ENCODE measurements around the gene TRAPPC11. TPM values are rescaled to one million over a fixed set of nuclear protein-coding genes. Genes with fewer than 3 reads are reported as not detected.
"Not testable (repeated sequence)": the region's sequence is repeated elsewhere in the genome, so short reads cannot be mapped to it uniquely, and the experiment has no call there.

The TRAPPC11 gene
- total RNA-seq, 1 donor from 2014 or later: 89.2 TPM

DNA sequence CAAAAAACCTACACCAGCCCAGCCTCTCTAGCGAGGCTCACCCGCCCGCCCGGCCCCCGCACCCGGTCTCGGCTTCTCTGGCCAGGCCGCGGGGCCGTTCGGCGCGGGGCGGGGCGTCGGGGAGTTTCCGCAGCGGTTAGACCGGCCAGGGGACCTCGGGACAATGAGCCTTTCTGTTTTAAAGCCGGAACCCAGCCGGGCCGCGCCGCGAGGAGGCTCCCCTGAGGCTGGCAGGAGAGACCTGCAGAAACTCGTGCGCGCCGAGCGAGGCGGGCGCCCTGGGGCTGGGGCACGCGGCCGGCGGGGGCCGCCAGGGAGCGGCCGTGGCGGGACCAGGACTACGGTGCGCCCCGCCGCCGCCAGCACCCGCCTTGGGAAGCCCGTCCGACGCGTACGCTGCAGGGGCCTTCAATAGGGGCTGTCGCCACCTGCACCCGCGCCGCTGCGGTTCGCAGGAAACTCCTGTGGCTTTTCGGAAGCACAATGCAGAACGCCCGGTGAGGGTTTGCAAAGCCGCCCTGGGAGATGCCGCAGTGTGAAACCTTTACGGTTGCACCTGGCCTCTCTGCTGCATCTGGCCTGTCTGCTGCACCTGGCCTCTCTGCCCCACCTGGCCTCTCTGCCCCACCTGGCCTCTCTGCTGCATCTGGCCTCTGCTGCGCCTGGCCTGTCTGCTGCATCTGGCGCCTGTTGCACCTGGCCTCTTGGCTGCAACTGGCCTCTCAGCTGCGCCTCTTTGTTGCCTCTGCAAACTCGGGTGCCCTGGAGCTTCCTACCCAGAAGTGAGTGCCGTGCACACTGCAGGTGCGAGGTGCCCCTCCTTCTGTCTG, 63.9 kb downstream of the TRAPPC11 start:
- no peak for DNase-seq

DNA sequence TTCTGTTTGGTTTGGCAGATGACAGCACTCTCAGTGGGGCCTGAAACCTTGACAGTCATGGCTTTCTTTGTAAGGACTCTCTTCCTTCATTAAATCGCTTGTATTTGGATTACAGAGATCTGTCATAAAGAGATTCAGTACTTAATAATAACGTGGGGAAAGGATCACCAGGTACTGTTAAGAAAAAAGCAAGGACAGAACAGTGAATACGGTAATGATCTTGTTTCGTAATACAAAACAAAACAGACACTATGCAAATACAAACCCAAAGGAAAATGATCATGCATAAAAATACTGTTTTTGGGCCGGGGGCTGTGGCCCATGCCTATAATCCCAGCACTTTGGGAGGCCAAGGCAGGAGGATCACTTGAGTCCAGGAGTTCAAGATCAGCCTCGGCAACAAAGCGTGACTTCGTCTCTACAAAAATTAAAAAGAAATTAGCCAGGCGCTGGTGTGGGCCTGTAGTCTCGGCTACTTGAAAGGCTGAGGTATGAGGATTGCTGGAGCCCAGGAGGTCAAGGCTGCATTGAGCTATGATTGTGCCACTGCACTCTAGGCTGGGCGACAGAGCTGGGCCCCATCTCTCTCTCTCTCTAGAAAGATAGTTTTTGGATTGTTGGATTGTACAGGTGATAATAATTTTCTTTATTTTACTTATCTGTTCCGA, 64.6 kb downstream of the TRAPPC11 start:
- no peak for DNase-seq

GRCh38 chr4:183725585-183725984, 66.5 kb downstream of the TRAPPC11 start:
- DNase-seq: not testable (repeated sequence)

GRCh38 chr4:183727482-183727881, 68.4 kb downstream of the TRAPPC11 start:
- no peak for DNase-seq

- DNase-seq: no peak
These were observed 69.4 kb downstream of the TRAPPC11 start for GRCh38 chr4:183728223-183729068.

- no peak for DNase-seq
These were observed 69.9 kb downstream of the TRAPPC11 start for GRCh38 chr4:183729069-183729406.

GRCh38 chr4:183729430-183730328, 70.6 kb downstream of the TRAPPC11 start:
- DNase-seq: no peak

- DNase-seq: no peak
These were observed 73.2 kb downstream of the TRAPPC11 start for GRCh38 chr4:183732296-183732695.

DNA sequence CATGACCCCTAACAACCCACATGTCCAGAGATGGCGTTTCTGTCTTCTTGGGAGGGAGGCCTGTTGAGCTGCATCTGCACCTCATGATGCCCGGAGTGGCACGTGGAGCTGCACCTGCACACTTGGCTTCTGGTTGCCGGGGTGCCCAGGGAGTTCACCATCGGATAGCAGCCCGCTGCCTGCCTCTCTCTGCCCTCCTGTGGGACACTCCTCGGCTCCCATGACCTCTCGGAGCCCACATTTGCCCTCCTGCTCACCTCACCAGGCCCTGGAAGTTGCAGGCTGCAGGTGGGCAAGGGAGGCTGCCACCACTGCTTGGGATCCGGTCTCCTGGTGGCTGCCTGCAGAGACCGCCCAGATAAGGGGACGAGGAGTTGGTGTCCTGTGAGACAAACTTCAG, 74.1 kb downstream of the TRAPPC11 start:
- no peak for DNase-seq

DNA sequence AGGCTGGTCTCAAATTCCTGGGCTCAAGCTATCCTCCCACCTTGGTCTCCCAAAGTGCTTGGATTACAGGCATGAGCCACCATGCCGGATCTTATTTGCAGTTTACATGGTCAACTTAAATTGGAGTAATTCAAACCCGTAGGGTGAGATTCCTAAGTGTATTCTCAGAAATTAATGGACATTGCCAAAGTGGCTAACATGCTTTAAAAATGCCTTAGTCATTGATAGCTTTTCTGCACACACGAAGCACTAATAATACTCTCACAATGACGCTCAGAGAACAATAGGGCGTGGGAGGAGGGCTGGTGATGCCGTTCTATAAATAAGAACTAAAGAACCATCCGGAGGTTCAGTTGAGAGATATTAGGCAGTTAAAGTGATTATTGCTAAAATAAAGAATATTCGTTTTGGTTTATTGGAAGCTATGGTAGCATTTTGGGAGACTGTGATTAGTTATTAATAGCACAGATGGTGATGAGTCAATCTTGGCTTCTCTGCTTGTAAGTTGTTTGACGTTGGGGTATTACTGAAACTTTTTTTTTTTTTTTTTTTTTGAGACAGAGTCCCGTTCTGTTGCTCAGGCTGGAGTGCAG, 79.1 kb downstream of the TRAPPC11 start:
- DNase-seq: no peak

GRCh38 chr4:183738961-183739360, 79.9 kb downstream of the TRAPPC11 start:
- no peak for DNase-seq

GRCh38 chr4:183746305-183747229, 87.5 kb downstream of the TRAPPC11 start:
- DNase-seq: no peak

DNA sequence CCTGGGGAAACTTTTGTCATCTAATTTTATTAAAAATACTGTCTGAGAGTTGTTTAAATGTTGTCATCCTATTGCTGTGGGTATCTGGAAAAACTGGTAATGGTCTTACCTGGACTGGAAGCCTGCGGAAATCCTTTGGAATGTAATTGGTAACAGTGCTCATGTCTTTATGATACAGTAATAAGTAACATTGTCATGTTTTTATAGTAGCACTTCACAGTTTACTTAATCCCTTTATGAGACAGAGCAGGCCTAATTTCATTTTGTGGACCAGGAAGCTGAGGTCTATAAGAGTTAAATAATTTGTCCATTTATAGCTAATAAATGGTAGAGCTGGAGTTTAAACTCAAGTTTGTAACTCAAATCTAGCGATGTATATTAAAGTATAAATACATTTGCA, 88.3 kb downstream of the TRAPPC11 start:
- no peak for DNase-seq

GRCh38 chr4:183747931-183748670, 89.0 kb downstream of the TRAPPC11 start:
- DNase-seq: no peak

DNA sequence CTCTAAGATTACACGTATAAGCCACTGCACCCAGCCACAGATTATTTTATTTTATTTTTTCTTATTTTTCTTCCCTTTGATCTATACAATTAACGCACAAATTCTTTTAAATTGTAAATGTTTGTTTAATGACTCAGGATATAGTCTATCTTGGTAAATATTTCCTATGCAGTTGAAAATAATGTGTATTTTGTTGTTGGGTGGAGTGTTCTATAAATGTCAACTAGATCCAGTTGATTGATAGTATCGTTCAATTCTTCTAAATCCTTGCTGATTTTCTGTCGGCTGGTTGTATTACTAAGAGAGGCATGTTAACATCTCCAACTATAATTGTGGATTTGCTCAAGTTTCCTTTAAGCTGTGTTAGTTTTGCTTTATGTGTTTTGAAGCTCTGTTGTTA, 92.0 kb downstream of the TRAPPC11 start:
- no peak for DNase-seq

- no peak for DNase-seq
These were observed 96.5 kb downstream of the TRAPPC11 start for GRCh38 chr4:183755596-183755995.

- no peak for DNase-seq
These were observed 98.0 kb downstream of the TRAPPC11 start for GRCh38 chr4:183757060-183757459.

DNA sequence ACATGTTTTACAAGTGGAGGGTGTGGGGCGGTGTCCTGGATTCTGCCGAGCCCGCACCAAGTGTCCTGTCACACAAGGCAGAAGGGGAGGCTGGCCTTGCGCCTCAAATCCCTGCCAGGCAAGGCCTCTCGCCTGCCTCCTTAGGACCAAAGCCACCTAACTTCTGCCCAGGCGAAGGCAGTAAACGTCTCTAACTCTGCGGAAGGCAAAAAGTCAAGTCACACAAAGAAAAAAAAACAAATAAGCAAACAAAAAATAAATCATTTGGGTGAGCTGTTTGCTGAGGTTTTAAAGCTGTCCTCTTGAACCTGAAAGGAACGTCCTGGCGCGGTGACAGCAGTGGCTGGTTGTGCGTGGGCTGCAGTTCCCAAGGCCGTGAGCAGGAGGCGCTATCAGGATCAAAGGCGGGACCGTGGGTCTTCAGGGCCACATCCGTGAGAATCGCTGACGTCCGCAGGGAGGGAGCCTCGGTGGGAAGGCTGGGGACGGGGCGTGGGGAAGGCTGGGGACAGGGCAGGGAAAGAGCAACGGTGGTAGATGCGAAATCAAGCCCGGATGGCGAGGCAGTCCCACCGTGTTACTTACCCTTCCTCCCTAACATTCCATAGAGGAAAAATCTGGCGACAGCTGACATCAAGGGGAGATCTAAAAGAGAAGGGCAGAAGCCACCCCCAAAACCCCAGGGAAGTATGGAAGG, 99.1 kb downstream of the TRAPPC11 start:
- no peak for DNase-seq
